Liver (tissue), 9 donors: Measurements from ENCODE around the gene FIP1L1. TPM values are rescaled to one million over a fixed set of nuclear protein-coding genes. Genes with fewer than 3 reads are reported as not detected.

ENCODE experiments used
- DNase-seq: peaks from one replicate; pipeline ENCODE4 v3.0.0-alpha.2; 2017; ENCODE audit warnings: low spot score
- H3K27ac ChIP-seq, 2 donors: one replicate each; pipeline ENCODE4 v1.7.0; 2013; ENCODE audit warnings: inconsistent platforms in 2 of 2, low read length in 2 of 2, control low read depth in 1 of 2, low read depth in 1 of 2, mild to moderate bottlenecking in 1 of 2
- H3K27me3 ChIP-seq, 4 donors: one replicate each; pipeline versions ENCODE4 v1.6.1 to v1.7.0; 2013; ENCODE audit warnings: low read length in 3 of 4, inconsistent platforms in 1 of 4, mild to moderate bottlenecking in 1 of 4, moderate library complexity in 1 of 4; ENCODE audit not compliant: control insufficient read depth in 4 of 4, insufficient read depth in 4 of 4
- H3K36me3 ChIP-seq, 4 donors: one replicate each; pipeline versions ENCODE4 v1.6.1 to v1.7.0; 2013; ENCODE audit warnings: low read length in 3 of 4, mild to moderate bottlenecking in 3 of 4, low read depth in 1 of 4, moderate library complexity in 1 of 4; ENCODE audit not compliant: control insufficient read depth in 4 of 4, insufficient read depth in 3 of 4
- H3K4me1 ChIP-seq, 4 donors: one replicate each; pipeline versions ENCODE4 v1.6.1 to v1.7.0; 2013; ENCODE audit warnings: low read length in 3 of 4, mild to moderate bottlenecking in 3 of 4, moderate library complexity in 1 of 4; ENCODE audit not compliant: control insufficient read depth in 4 of 4, insufficient read depth in 4 of 4
- H3K4me3 ChIP-seq, 3 donors: one replicate each; pipeline versions ENCODE4 v1.6.1 to v1.7.0; 2013; ENCODE audit warnings: low read length in 3 of 3, control low read depth in 1 of 3, low read depth in 1 of 3, mild to moderate bottlenecking in 1 of 3
- H3K9ac ChIP-seq, 2 donors: one replicate each; pipeline ENCODE4 v1.7.0; 2013; ENCODE audit warnings: low read length in 2 of 2, mild to moderate bottlenecking in 2 of 2, moderate library complexity in 2 of 2, control low read depth in 1 of 2, low read depth in 1 of 2
- H3K9me3 ChIP-seq, 4 donors: one replicate each; pipeline versions ENCODE4 v1.6.1 to v1.7.0; 2013; ENCODE audit warnings: low read length in 3 of 4; ENCODE audit not compliant: control insufficient read depth in 4 of 4
- CTCF ChIP-seq: fragments of 150-350 bp; IDR thresholded peaks from 2 replicates; pipeline ENCODE4 v1.5.1; 2017; ENCODE audit warnings: improper control_type of control experiment, low read depth, low read length; ENCODE audit not compliant: missing input control
- EGR1 ChIP-seq, 2 donors: IDR thresholded peaks; 2 replicates each; pipeline ENCODE4 v1.6.1; 2016 to 2018; ENCODE audit warnings: antibody characterized with exemption in 2 of 2, low read depth in 2 of 2
- FOXA1 ChIP-seq: IDR thresholded peaks from 2 replicates; pipeline ENCODE4 v1.6.1; 2016; ENCODE audit warnings: antibody characterized with exemption
- FOXA2 ChIP-seq: IDR thresholded peaks from 2 replicates; pipeline ENCODE4 v1.6.1; 2016; ENCODE audit warnings: antibody characterized with exemption
- GABPA ChIP-seq, 2 donors: IDR thresholded peaks in 1 of 2; conservative IDR thresholded peaks in 1 of 2; 2 replicates each; pipeline ENCODE4 v1.6.1; 2016; ENCODE audit warnings: antibody characterized with exemption in 2 of 2, mild to moderate bottlenecking in 1 of 2, moderate library complexity in 1 of 2
- HNF4G ChIP-seq: IDR thresholded peaks from 2 replicates; pipeline ENCODE4 v1.6.1; 2016; ENCODE audit warnings: antibody characterized with exemption
- JUND ChIP-seq, 2 donors: IDR thresholded peaks; 2 replicates each; pipeline ENCODE4 v1.6.1; 2016; ENCODE audit warnings: antibody characterized with exemption in 2 of 2
- NR2F2 ChIP-seq: IDR thresholded peaks from 2 replicates; pipeline ENCODE4 v1.6.1; 2016; ENCODE audit warnings: antibody characterized with exemption
- REST ChIP-seq: IDR thresholded peaks from 2 replicates; pipeline ENCODE4 v1.6.1; 2016; ENCODE audit warnings: antibody characterized with exemption, mild to moderate bottlenecking
- SP1 ChIP-seq: IDR thresholded peaks from 2 replicates; pipeline ENCODE4 v1.6.1; 2018; ENCODE audit warnings: antibody characterized with exemption, mild to moderate bottlenecking
- ZBTB33 ChIP-seq: IDR thresholded peaks from 2 replicates; pipeline ENCODE4 v1.6.1; 2016; ENCODE audit warnings: antibody characterized with exemption
- WGBS: extraction: QIAGEN DNeasy Blood & Tissue Kit; methylation state at CpG from one replicate; pipeline ENCODE4 v1.1.7; 2013; 5-methylcytosine and 5-hydroxymethylcytosine counted together
- polyA plus RNA-seq, 2 donors: library from polyadenylated mRNA; stranded (reverse) in 1 of 2; unstranded in 1 of 2; fragments of 200-250 nt in 1 of 2; fragments of >200 nt in 1 of 2; fragmentation: Nextera tagmentation in 1 of 2; extraction: Ambion mirVana in 1 of 2; gene quantifications; one replicate each; pipeline versions ENCODE4 v1.2.1 to v1.2.3, GENCODE V29; 2013 to 2015
- total RNA-seq, 2 donors: library from RNA; depleted of rRNA; stranded (reverse); fragments of >200 nt; gene quantifications; one replicate each; pipeline ENCODE4 v1.2.3, GENCODE V29; 2014
- TF ChIP-seq, protein P1 (sequence below): IDR thresholded peaks from 2 replicates; pipeline ENCODE4 v1.6.1; 2016; ENCODE audit warnings: antibody characterized with exemption
- TF ChIP-seq, protein P2 (sequence below): IDR thresholded peaks from 2 replicates; pipeline ENCODE4 v1.6.1; 2016; ENCODE audit warnings: antibody characterized with exemption
- donor health status: healthy.
- donor health status: healthy.
- donor health status: healthy.
- donor health status: healthy.
- donor health status: healthy.

FIP1L1 gene
- total and polyA plus RNA-seq, 4 donors = 12.2 to 30.3 (median 18.4) TPM

DNA sequence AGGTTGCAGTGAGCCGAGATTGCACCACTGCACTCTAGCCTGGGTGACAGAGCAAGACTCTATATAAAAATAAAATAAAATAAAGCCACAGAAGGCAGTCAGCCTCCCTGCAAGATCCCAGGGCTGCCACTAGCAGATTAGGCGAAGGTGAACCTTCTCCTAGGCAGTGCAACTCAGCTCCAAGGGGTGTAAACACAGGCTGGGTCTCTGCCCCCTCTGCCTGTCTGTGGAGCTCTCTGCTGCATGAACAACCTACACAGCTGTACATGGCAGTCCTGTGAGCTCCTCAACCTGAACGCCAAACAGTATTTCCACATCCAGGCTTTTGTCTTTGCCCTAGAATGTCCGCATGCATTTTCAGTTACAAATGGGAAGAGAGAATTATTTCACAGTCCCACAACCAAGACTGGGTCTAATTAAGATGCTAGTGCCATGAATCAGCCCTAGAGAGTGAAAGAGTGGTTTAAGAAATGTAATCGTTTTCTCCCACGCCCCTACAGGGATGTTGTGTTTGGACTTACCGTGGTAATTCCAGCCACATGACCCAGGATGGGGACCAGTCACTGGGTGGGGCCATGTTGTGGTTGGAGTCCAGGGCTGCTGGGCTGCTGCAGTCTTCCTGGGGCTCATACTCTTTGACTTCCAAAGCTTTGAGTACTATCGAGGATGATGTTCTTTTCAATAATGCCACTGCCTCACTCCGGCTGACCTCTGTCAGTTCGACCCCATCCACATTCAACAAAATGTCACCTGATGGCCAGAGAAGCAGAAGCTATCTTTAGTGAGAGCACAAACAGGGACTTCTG is 99.0 kb downstream of the FIP1L1 start:
- Histone ChIP-seq H3K27me3 (no peaks in the 10 kb centered on the region), H3K9ac (no peak overlapping the region), H3K9me3 (no peaks in the 10 kb centered on the region), H3K27ac (no peak overlapping the region), H3K36me3 (peaks cover 0 to 23% (median 11%) of the 10 kb centered on the region in 4 donors), H3K4me3 (no peak overlapping the region), H3K4me1 (no peaks in the 10 kb centered on the region)
- 92% methylated on average over 10 of the region's 10 CpGs for WGBS
- TF ChIP-seq JUND (IDR thresholded peaks at IDR 0.05) = no peak
- no peak for TF ChIP-seq FOXA2
- TF ChIP-seq SP1 = no peak
- TF ChIP-seq CTCF = no peak
- TF ChIP-seq REST = no peak
- TF ChIP-seq ZBTB33 = no peak
- no peak for TF ChIP-seq EGR1 (IDR thresholded peaks at IDR 0.05; ENCODE audit: low read depth in 2 of 2)
- TF ChIP-seq, protein P1, sequence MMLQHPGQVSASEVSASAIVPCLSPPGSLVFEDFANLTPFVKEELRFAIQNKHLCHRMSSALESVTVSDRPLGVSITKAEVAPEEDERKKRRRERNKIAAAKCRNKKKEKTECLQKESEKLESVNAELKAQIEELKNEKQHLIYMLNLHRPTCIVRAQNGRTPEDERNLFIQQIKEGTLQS = no peak
- TF ChIP-seq NR2F2 = no peak
- TF ChIP-seq GABPA (IDR thresholded peaks at IDR 0.05 in 1 of 2, conservative IDR thresholded peaks at IDR 0.05 in 1 of 2) = no peak
- no peak for DNase-seq

- no peak overlapping the region for H3K9ac ChIP-seq
- WGBS = 80% methylated on average over 5 of the region's 5 CpGs
- TF ChIP-seq NR2F2 (no peak), JUND (IDR thresholded peaks at IDR 0.05) (no peak), SP1 (no peak), FOXA1 (no peak), EGR1 (IDR thresholded peaks at IDR 0.05; ENCODE audit: low read depth in 2 of 2) (no peak), FOXA2 (no peak), HNF4G (no peak)
- TF ChIP-seq, protein P1 = no peak
- TF ChIP-seq, protein P2, sequence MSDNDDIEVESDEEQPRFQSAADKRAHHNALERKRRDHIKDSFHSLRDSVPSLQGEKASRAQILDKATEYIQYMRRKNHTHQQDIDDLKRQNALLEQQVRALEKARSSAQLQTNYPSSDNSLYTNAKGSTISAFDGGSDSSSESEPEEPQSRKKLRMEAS = no peak
These were observed 99.7 kb downstream of the FIP1L1 start for GRCh38 chr4:53477038-53477565.

More at GRCh38 chr4:53477038-53477565, 99.7 kb downstream of the FIP1L1 start:
- Histone ChIP-seq H3K4me3 (no peak overlapping the region), H3K9me3 (no peaks in the 10 kb centered on the region), H3K4me1 (no peaks in the 10 kb centered on the region), H3K27me3 (no peaks in the 10 kb centered on the region), H3K27ac (no peak overlapping the region), H3K36me3 (peaks cover 0 to 23% (median 11%) of the 10 kb centered on the region in 4 donors)
- DNase-seq = no peak
